Upper lobe of right lung (tissue), 1 donor: ENCODE data around the gene HDAC9. TPM values are rescaled to one million over a fixed set of nuclear protein-coding genes. Genes with fewer than 3 reads are reported as not detected.

Experiments used
- ATAC-seq: fragments of 200-7000 bp; cut with Tn5 transposase; one replicate; pipeline ENCODE4 v1.9.1; 2020; ENCODE audit warnings: mild to moderate bottlenecking, moderate library complexity
- DNase-seq: peaks from one replicate; pipeline ENCODE4 v3.0.0-alpha.2; 2020
- H3K27ac ChIP-seq: fragments of 200-600 bp; one replicate; pipeline ENCODE4 v1.8.0; 2022
- H3K27me3 ChIP-seq: fragments of 200-600 bp; one replicate; pipeline ENCODE4 v1.8.0; 2022; ENCODE audit warnings: mild to moderate bottlenecking
- H3K36me3 ChIP-seq: fragments of 200-600 bp; one replicate; pipeline ENCODE4 v1.8.0; 2022
- H3K4me1 ChIP-seq: fragments of 200-600 bp; one replicate; pipeline ENCODE4 v1.8.0; 2022
- H3K4me3 ChIP-seq: fragments of 200-600 bp; one replicate; pipeline ENCODE4 v1.8.0; 2022; ENCODE audit warnings: mild to moderate bottlenecking
- H3K9me3 ChIP-seq: fragments of 200-600 bp; one replicate; pipeline ENCODE4 v1.8.0; 2022
- intact Hi-C: fragments of 100-400 bp; cut with DNase I; formaldehyde crosslinking; loops from one replicate; pipeline ENCODE4 v1.11.0; 2022
- total RNA-seq: library from RNA; stranded (reverse); fragmentation: NEBNext Ultra II Directional; extraction: Animal tissue kit (Norgen Biotek cat#: 25700); gene quantifications from one replicate; pipeline ENCODE4 v1.2.1, GENCODE V29; 2021
- TF ChIP-seq, protein P1 (sequence below): fragments of 200-600 bp; IDR thresholded peaks from one replicate; pipeline ENCODE4 v1.8.0; 2022; ENCODE audit warnings: antibody characterized with exemption
- donor health status: DM: no; HTN: yes; CAD: no; lungs with severe emphysema.

Gene HDAC9
- total RNA-seq, 1 donor from 2014 or later = 52.4 TPM

DNA sequence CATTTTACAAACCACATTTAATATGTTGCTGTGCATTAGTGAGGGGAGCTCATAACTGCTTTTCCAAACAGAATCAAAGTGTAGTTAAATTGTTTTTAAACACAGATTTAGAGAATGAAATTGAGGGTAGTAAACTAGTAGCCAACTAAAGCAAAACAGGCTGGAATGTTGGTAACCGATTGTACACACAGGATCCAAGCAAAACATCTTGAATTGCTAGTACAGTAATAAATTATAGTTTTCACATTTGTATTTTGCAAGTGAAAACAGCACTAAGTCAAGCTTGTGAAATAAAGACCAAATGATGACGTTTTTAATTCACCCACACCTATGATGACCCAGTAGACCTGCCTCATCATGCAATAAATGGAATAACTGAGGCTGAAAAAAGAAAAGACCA lies 198.3 kb downstream of the HDAC9 start:
- intact Hi-C loops = no loop called here

DNA sequence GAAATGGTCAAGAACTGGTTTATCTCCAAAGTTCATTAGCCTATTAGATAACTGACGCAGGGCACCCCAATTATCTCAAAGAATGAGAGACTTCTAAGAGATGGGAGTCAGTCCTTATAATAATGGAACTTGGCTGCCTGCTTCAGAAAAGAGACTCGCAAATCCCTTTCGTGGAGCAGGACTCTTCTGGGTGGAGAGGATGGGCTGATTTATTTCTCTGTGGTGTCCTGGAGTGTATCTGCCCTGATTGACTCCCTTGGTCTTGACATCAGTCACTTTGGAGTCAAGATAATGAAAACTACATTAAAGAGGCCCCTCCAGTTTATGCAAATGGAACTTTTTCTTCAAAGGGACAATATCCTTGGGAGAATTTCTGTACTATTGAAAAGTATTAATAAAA lies 198.9 kb downstream of the HDAC9 start:
- ATAC-seq (no peak), DNase-seq (no peak)
- intact Hi-C loops = no loop called here
- TF ChIP-seq, protein P1, sequence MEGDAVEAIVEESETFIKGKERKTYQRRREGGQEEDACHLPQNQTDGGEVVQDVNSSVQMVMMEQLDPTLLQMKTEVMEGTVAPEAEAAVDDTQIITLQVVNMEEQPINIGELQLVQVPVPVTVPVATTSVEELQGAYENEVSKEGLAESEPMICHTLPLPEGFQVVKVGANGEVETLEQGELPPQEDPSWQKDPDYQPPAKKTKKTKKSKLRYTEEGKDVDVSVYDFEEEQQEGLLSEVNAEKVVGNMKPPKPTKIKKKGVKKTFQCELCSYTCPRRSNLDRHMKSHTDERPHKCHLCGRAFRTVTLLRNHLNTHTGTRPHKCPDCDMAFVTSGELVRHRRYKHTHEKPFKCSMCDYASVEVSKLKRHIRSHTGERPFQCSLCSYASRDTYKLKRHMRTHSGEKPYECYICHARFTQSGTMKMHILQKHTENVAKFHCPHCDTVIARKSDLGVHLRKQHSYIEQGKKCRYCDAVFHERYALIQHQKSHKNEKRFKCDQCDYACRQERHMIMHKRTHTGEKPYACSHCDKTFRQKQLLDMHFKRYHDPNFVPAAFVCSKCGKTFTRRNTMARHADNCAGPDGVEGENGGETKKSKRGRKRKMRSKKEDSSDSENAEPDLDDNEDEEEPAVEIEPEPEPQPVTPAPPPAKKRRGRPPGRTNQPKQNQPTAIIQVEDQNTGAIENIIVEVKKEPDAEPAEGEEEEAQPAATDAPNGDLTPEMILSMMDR = no peak
- Histone ChIP-seq H3K9me3 (no peaks in the 10 kb centered on the region), H3K27ac (no peak overlapping the region), H3K4me3 (no peak overlapping the region), H3K27me3 (no peaks in the 10 kb centered on the region), H3K4me1 (no peaks in the 10 kb centered on the region), H3K36me3 (no peaks in the 10 kb centered on the region)

More for the DNA sequence above, 198.3 kb downstream of the HDAC9 start:
- Histone ChIP-seq H3K9me3 (no peaks in the 10 kb centered on the region), H3K4me1 (no peaks in the 10 kb centered on the region), H3K27me3 (no peaks in the 10 kb centered on the region), H3K36me3 (no peaks in the 10 kb centered on the region), H3K4me3 (no peak overlapping the region), H3K27ac (no peak overlapping the region)
- no peak for DNase-seq
- ATAC-seq = no peak
- TF ChIP-seq, protein P1 = no peak

DNA sequence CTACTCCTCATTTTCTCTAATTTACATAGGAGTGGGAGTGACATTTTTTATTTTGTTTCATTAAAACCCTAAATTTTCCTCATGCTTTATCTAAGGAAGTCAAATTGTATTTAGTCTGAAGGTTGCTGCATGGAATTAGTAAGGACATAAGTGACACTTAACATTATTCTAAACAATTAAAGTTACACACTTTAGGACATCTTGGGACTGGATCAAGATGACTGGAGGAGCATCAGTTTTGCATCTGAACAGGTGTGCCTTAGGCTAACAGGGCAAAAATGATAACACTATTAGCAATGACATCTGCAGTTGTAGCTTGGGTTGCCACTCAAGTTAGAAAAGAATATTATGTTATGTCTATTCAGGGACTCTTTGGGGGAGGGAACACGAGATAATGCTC lies 199.4 kb downstream of the HDAC9 start:
- DNase-seq (no peak), ATAC-seq (no peak)
- H3K9me3 ChIP-seq = no peaks in the 10 kb centered on the region
- H3K36me3 ChIP-seq = no peaks in the 10 kb centered on the region
- H3K4me1 ChIP-seq = no peaks in the 10 kb centered on the region
- H3K27ac ChIP-seq = no peak overlapping the region
- TF ChIP-seq, protein P1 = no peak
- H3K27me3 ChIP-seq = no peaks in the 10 kb centered on the region
- intact Hi-C loops = no loop called here
- no peak overlapping the region for H3K4me3 ChIP-seq

DNA sequence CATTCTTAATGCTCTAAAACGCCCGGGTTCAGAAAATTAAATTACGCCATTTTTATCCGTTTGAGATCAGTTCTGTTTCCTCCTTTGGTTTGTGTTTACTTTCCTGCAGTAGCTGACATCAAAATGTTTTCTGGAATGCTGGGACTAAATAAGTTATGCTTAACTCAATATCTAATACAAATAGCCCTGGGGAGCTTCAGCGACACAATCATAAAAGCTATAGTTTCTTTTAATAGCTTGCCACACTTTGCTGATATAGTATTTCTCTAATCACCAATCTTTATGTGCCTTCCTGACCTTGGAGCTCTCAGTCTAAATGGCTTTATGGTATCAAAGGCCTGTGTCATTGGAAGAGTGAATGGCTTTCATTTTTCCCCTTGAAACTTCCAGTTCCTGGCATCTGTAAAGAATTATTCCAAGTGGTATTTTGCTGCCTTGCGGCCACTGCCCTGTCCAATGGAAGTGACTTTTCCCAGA lies 202.7 kb downstream of the HDAC9 start:
- no peak overlapping the region for H3K27ac ChIP-seq
- TF ChIP-seq, protein P1 = no peak
- intact Hi-C loops = no loop called here
- H3K4me1 ChIP-seq = no peaks in the 10 kb centered on the region
- DNase-seq (no peak), ATAC-seq (no peak)
- no peak overlapping the region for H3K4me3 ChIP-seq
- H3K27me3 ChIP-seq = no peaks in the 10 kb centered on the region
- H3K9me3 ChIP-seq = no peaks in the 10 kb centered on the region
- no peaks in the 10 kb centered on the region for H3K36me3 ChIP-seq

DNA sequence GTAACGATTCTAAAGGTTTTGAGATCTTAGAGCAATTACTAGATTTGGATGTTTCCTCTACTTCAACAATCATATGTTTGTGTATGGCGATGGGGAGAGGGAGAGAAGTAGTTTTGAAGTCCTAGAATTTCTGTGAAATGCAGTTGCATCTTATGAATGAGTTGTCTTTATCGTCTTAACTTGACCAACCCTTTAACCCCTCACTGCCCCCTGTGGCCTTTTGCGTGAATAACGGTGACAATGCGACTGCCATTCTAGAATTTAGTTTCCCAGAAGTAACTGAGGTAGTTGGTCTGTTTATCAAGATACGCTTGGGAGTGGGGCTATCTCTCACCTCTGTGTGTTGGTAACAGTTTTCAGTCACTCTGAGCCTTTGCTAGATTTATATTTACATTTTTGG lies 204.6 kb downstream of the HDAC9 start:
- H3K27me3 ChIP-seq = no peaks in the 10 kb centered on the region
- H3K9me3 ChIP-seq = no peaks in the 10 kb centered on the region
- H3K27ac ChIP-seq = no peak overlapping the region
- TF ChIP-seq, protein P1 = no peak
- no peak for ATAC-seq
- H3K4me3 ChIP-seq = no peak overlapping the region
- no peaks in the 10 kb centered on the region for H3K4me1 ChIP-seq
- intact Hi-C loops = no loop called here
- H3K36me3 ChIP-seq = no peaks in the 10 kb centered on the region
- DNase-seq = no peak
